ENCODE data around the gene ZNF423.

DNA sequence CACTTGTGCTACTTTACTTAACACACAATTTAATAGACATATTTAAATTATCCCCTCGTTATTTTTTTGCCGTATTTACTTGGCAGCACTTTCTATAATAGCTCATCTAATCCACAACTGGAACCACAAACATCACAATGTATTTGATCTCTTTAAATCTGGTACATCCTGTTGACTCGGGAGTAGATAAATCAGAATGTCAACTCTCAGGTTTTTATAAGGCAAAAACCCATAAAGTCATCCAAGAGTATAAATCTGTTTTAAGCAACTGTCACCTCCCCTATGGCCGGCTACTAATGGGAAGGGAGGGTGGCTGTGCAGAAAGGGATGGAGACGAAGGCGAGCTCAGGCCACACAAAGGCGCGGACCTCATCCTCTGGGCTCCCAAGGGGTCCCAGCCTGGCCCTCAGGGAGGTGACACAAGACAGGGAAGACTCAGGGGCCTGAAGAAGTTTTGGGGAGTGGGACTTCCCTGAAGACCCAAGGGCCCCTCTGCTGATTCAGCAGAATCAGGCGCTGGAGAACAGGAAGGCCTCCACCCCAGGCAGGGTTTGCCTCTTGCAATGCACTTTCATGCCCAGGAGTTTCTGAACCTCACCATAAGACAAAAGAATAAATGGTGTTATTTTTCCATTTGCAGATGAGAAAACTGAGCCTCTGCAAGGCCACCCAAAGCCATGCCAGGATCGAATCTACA is 122.5 kb downstream of the ZNF423 start:
- TF ChIP-seq TARDBP (IDR thresholded peaks at IDR 0.05) (no peak), HDGF (IDR thresholded peaks at IDR 0.05; ENCODE audit: borderline replicate concordance) (no peak), FOXK2 (IDR thresholded peaks at IDR 0.05) (no peak), CTBP1 (IDR thresholded peaks at IDR 0.05; ENCODE audit: borderline replicate concordance) (0 out of 2 replicates have a peak, but pooled peaks have one; percentile 40), SUZ12 (IDR thresholded peaks at IDR 0.05) (no peak), FOXM1 (IDR thresholded peaks at IDR 0.05; ENCODE audit: borderline replicate concordance) (no peak), FOXA1 (IDR thresholded peaks at IDR 0.05) (no peak), ELF4 (IDR thresholded peaks at IDR 0.05) (no peak), BHLHE40 (IDR thresholded peaks at IDR 0.05; ENCODE audit: borderline replicate concordance) (no peak), ARNT (IDR thresholded peaks at IDR 0.05) (no peak), NFRKB (IDR thresholded peaks at IDR 0.05) (no peak), L3MBTL2 (conservative IDR thresholded peaks at IDR 0.05) (no peak)
